Stomach (tissue), 9 donors: ENCODE measurements around the gene SIRT7. TPM values are rescaled to one million over a fixed set of nuclear protein-coding genes. Genes with fewer than 3 reads are reported as not detected.

Experiments used
- DNase-seq, 2 donors: peaks; one replicate each; pipeline versions ENCODE4 v3.0.0 to v3.0.0-alpha.2; 2013 to 2019
- H3K27ac ChIP-seq, 5 donors: fragments of 200-600 bp in 4 of 5; sonication (generic) in 4 of 5; one replicate each; pipeline ENCODE4 v1.5.1; 2013 to 2019; ENCODE audit warnings: mild to moderate bottlenecking in 1 of 5, moderate library complexity in 1 of 5
- H3K27me3 ChIP-seq, 3 donors: fragments of 200-600 bp; sonication (generic); one replicate each; pipeline ENCODE4 v1.5.1; 2017 to 2019; ENCODE audit warnings: mixed run types in 1 of 3
- H3K36me3 ChIP-seq, 4 donors: fragments of 200-600 bp; sonication (generic); 1 replicate in 3 of 4; 2 replicates in 1 of 4; pipeline ENCODE4 v1.5.1; 2016 to 2019
- H3K4me1 ChIP-seq, 4 donors: fragments of 200-600 bp; sonication (generic); one replicate each; pipeline ENCODE4 v1.5.1; 2016 to 2019
- H3K4me3 ChIP-seq, 4 donors: fragments of 200-600 bp; sonication (generic) in 3 of 4; one replicate each; pipeline ENCODE4 v1.5.1; 2016 to 2019; ENCODE audit warnings: mild to moderate bottlenecking in 1 of 4
- H3K9me3 ChIP-seq, 4 donors: fragments of 200-600 bp; sonication (generic); one replicate each; pipeline ENCODE4 v1.5.1; 2016 to 2019
- EP300 ChIP-seq: sonication (generic); formaldehyde crosslinking; IDR thresholded peaks from one replicate; pipeline ENCODE4 v1.6.1; 2017; ENCODE audit warnings: antibody characterized with exemption
- POLR2A ChIP-seq, 4 donors: fragments of 450-650 bp; IDR thresholded peaks; one replicate each; pipeline ENCODE4 v1.6.1; 2016; ENCODE audit warnings: antibody characterized with exemption in 4 of 4, control low read depth in 2 of 4, mild to moderate bottlenecking in 1 of 4, moderate library complexity in 1 of 4
- POLR2AphosphoS5 ChIP-seq, 3 donors: sonication (generic); formaldehyde crosslinking; IDR thresholded peaks; one replicate each; pipeline ENCODE4 v1.6.1; 2016; ENCODE audit warnings: antibody characterized with exemption in 3 of 3
- WGBS, 5 donors: extraction: QIAGEN DNeasy Blood & Tissue Kit in 3 of 5; methylation state at CpG; one replicate each; pipeline versions ENCODE4 v1.1.5 to v1.1.7; 2013 to 2018; 5-methylcytosine and 5-hydroxymethylcytosine counted together
- intact Hi-C: fragments of 100-400 bp; cut with DNase I; formaldehyde crosslinking; loops from one replicate; pipeline ENCODE4 v1.15.1; 2023; ENCODE audit warnings: low total_unique reads
- polyA plus RNA-seq, 3 donors: library from polyadenylated mRNA; stranded (reverse); fragments of 200-250 nt; gene quantifications; one replicate each; pipeline ENCODE4 v1.2.3, GENCODE V29; 2013
- total RNA-seq, 5 donors: library from RNA; depleted of rRNA; stranded (reverse); fragments of >200 nt; gene quantifications; one replicate each; pipeline versions ENCODE4 v1.1.0 to v1.2.3, GENCODE V29; 2014 to 2016
- TF ChIP-seq, protein P1 (sequence below), 7 experiments: fragments of 450-650 bp in 4 of 7; fragments of 200-600 bp in 3 of 7; sonication (generic) in 3 of 7; IDR thresholded peaks; one replicate each; pipeline ENCODE4 v1.5.1; 2016 to 2019; ENCODE audit warnings: antibody characterized with exemption in 7 of 7, control low read depth in 2 of 7, mild to moderate bottlenecking in 1 of 7
- donor health status: healthy with polysubstance abuse.
- donor health status: Bipolar disorder and iron deficiency.
- donor health status: healthy.

Gene SIRT7
- total and polyA plus RNA-seq, 8 donors = 18.2 to 128 (median 45.5) TPM

DNA sequence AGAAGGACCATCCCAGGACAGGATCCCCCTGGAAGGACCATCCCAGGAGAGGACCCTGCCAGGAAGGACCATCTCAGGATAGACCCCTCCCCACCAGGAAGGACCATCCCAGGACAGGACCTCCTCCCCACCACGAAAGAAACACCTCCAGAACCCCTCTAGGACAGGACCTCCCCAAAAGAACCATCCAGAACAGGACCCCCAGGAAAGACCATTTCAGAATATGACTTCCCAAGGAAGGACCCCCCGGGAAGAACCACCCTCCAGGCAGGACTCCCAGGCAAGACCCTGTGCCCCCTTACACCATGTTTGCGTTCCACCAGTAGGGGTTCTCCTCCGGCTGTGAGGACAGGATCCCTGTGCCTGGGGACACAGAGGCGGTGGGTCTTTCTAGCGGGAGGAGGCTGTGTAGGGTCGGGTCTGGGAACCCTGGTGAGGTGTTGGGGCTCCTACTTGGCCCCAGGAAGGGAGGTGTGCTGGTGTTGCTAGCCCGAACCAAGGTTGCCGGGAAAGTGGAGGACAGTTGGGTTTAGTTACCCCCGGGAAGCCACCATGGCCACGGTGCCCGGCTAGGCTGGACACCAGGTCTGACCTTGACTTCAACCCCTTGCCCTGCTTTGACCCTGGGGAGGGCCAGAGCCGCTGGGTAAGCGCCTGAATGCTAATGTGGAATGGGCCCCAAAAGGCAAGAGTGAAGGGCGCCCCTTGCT is 40.8 kb upstream of the SIRT7 start:
- H3K27ac ChIP-seq = no peak overlapping the region

DNA sequence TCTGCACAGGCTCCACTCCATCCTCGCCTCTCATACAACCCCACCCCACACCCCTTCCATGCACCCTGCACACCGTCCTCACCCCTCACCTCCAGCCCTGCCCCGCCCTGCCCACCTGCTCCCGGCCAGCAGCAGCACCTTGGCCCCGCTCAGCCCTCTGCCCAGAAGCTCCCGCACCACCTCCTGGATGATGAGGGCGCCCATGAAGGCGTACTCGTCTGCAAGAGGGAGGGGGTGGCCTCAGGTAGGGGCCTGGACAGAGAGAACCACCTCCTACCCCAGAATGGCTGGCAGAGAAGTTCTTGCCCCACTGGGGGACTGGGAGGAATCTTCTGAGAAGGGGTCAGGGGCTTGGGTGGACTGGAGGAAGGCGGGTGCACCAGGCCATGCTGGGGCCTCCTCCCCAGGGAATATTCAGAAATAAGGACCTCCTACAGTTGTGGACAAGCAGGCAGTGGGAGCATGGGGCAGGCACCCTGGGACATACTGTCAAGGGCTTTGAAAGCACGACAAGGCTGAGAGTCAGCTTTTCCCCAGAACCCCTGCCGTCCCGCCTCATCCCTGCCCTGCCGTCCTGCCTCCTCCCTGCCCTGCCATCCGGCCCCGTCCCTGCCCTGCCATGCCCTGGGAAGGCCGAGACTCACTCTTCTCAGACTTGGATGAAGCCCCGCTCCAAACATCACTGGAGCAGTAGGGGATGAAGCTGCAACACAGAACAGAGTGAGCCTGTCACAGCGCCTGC is 39.9 kb upstream of the SIRT7 start:
- Histone ChIP-seq H3K4me3 (no peak overlapping the region), H3K4me1 (peaks cover 20 to 28% (median 26%) of the 10 kb centered on the region in 4 donors), H3K27ac (no peak overlapping the region), H3K36me3 (no peaks in the 10 kb centered on the region), H3K27me3 (peaks cover 19 to 95% (median 49%) of the 10 kb centered on the region in 3 donors), H3K9me3 (no peaks in the 10 kb centered on the region)
- 81 to 88% (median 85%) methylated on average over 16 to 19 of the region's 19 CpGs for WGBS, 5 donors
- intact Hi-C loops = no loop called here
- DNase-seq = no peak
- TF ChIP-seq POLR2A (IDR thresholded peaks at IDR 0.05) (no peak), EP300 (no peak), POLR2AphosphoS5 (IDR thresholded peaks at IDR 0.05) (no peak)
- TF ChIP-seq, protein P1, sequence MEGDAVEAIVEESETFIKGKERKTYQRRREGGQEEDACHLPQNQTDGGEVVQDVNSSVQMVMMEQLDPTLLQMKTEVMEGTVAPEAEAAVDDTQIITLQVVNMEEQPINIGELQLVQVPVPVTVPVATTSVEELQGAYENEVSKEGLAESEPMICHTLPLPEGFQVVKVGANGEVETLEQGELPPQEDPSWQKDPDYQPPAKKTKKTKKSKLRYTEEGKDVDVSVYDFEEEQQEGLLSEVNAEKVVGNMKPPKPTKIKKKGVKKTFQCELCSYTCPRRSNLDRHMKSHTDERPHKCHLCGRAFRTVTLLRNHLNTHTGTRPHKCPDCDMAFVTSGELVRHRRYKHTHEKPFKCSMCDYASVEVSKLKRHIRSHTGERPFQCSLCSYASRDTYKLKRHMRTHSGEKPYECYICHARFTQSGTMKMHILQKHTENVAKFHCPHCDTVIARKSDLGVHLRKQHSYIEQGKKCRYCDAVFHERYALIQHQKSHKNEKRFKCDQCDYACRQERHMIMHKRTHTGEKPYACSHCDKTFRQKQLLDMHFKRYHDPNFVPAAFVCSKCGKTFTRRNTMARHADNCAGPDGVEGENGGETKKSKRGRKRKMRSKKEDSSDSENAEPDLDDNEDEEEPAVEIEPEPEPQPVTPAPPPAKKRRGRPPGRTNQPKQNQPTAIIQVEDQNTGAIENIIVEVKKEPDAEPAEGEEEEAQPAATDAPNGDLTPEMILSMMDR (IDR thresholded peaks at IDR 0.05) = no peak

More for the DNA sequence above, 40.8 kb upstream of the SIRT7 start:
- Histone ChIP-seq H3K27me3 (peaks cover 19 to 97% (median 53%) of the 10 kb centered on the region in 3 donors), H3K9me3 (no peaks in the 10 kb centered on the region), H3K36me3 (no peaks in the 10 kb centered on the region), H3K4me3 (peak overlapping the region in 3 of 4 donors; percentile 44 to 62 (median 52)), H3K4me1 (peaks cover 20 to 28% (median 26%) of the 10 kb centered on the region in 4 donors)
- TF ChIP-seq, protein P1 (IDR thresholded peaks at IDR 0.05) = no peak
- no peak for TF ChIP-seq POLR2AphosphoS5 (IDR thresholded peaks at IDR 0.05)
- TF ChIP-seq POLR2A (IDR thresholded peaks at IDR 0.05) = no peak
- no peak for TF ChIP-seq EP300
- DNase-seq = no peak
- intact Hi-C loops = no loop called here
- 50 to 61% (median 56%) methylated on average over 4 to 15 of the region's 15 CpGs for WGBS, 5 donors

- no peaks in the 10 kb centered on the region for H3K9me3 ChIP-seq
- no peak for TF ChIP-seq POLR2A (IDR thresholded peaks at IDR 0.05)
- no peak for TF ChIP-seq POLR2AphosphoS5 (IDR thresholded peaks at IDR 0.05)
- TF ChIP-seq EP300 = no peak
- TF ChIP-seq, protein P1 (IDR thresholded peaks at IDR 0.05) = no peak
- H3K4me3 ChIP-seq = no peak overlapping the region
- H3K27me3 ChIP-seq = peaks cover 14 to 90% (median 39%) of the 10 kb centered on the region in 3 donors
- H3K4me1 ChIP-seq = peaks cover 20 to 28% (median 24%) of the 10 kb centered on the region in 4 donors
- WGBS, 5 donors = 81 to 88% (median 86%) methylated on average over 22 to 45 of the region's 45 CpGs
- no peak overlapping the region for H3K27ac ChIP-seq
- DNase-seq = no peak
- no peaks in the 10 kb centered on the region for H3K36me3 ChIP-seq
- intact Hi-C loops = no loop called here
These were observed 38.9 kb upstream of the SIRT7 start for GRCh38 chr17:81956607-81957589.
